Posterior cingulate gyrus (tissue), 11 donors: ENCODE measurements around the gene PDCD1.
"Not testable (repeated sequence)": the region's sequence is repeated elsewhere in the genome, so short reads cannot be mapped to it uniquely, and the experiment has no call there.

Source experiments
- DNase-seq, 10 donors: peaks; one replicate each; pipeline versions ENCODE4 v3.0.0 to v3.0.0-alpha.2; 2020 to 2021; ENCODE audit warnings: mixed read lengths in 3 of 10
- intact Hi-C: fragments of 100-400 bp; cut with DNase I; formaldehyde crosslinking; loops from one replicate; pipeline ENCODE4 v1.15.1; 2023

The PDCD1 gene

DNA sequence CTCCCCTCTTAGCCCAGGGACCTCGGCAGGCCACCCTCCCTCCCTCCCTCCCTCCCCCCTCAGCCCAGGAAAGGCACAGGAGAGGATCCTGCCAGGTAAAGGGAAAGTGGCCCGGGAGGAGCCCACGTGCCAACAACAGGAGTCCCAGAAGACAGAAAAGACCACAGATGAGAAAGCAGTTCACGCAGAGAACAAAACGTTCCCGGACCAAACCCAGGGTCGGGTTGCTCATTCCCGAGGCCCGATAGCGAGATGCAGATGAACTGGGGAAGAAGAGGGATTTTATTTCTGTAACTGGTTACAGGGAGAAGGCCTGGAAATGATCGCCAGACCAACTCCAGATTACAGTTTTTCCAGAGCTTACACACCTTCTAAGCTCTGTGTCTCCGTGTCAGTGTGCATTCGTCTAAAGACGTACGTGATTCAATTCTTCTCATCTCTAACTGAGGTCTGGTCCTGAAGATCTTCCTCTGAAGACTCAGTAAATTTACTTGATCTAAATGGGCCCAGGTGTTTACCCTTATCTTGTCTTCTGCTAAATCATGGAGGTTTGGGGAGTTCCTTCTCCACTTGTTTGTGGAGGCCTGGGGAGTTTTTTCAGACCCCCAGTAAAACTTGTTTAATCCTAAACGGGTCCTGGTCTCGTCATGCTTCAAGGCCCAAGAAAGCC lies 50.5 kb downstream of the PDCD1 start:
- DNase-seq = peak in 1 of 10 donors; percentile 62
- intact Hi-C loops = no loop called here

GRCh38 chr2:241806217-241806616 lies 52.5 kb downstream of the PDCD1 start:
- intact Hi-C loops, DNase-seq: not testable (repeated sequence)

DNA sequence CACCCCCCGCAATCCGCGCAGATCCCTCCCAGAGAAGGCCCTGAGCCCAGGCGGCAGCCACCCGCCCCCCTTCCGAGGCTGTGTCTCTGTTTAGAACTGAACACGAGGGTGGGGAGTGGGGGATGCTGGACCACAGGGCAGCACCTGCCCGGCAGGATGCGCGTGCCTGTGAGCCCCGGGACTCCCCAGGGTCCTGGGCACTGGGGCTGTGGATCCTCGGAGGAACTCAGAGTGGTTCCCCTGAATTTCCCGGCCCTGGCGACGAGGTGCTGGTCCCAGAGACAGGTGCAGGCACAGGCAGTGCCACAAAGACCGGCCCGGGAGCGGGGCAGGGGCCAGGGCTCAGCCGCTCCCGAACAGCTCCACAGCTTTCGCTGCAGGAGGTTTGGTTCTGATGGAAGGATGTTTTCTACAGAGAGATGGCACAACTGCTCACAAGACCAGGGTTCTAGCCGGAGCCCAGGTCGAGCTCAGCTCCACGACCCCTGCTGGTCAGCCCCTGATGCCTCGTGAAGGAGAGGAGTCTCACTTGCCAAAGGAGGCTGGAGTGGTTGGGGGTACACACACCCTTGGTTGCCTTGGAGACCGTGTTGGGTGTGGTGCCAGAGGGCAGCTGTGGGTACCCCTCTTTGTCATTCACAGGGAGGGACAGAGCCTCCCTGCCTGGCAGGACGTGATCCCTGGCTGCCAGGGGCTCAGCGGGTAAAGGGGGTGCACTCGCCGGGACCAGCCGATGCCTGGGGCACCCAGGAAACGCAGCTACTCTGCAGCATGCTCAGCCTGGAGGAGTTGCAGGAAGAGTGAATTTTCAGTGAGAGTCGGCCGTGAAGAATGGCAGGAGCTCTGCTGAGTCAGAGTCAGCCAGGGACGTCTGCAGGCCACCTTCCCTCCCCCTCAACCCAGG lies 54.1 kb downstream of the PDCD1 start:
- intact Hi-C loops = no loop called here
- DNase-seq = peak in 7 of 10 donors; percentile 11 to 84 (median 30)

- intact Hi-C loops = no loop called here
- DNase-seq = peak; percentile 20 to 95 (median 74)
Measured at GRCh38 chr2:241803387-241804325, 55.0 kb downstream of the PDCD1 start.

DNA sequence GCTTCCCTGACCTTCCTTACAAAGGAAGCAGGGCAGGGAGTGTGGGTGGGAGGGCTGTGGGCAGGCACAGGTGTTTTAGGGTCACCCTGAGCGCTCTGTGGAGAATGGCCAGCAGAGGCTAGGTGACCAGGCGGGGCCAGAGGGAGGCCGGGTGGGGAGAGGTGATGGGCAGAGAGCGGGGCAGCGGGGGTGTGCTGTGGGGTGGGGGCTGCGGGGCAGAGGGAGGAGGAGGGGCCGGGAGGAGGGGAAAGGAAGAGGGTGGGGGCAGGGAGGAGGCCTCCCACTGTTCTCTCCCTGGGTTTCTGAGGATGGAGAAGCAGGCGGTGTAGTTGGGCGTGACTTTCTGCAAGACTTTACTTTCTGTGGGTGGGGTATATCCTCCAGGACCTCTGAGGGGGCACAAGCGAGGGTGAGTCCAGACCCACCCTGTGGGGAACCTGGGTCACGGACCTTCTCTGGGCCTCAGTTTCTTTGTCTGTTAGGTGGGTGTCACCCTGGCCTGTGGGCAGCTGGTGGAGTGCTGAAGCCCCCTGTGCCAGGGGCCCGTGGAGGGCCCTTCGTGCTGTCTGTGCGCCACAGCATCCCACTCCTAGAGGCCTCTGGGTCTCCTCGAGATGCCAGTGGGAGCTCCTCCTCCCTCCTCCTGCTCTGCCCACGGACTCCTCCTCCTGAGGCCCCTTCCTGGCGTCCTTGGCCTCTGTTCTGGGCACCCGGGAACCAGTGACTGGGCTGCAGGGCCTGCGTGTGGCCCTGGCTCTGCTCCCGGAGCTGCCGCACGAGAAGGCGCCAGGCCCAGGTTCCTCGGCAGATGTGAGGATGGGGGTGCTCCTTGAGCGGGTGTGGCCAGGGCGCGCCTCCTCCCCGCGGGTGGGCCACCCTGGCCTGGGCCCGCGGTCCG lies 56.0 kb downstream of the PDCD1 start:
- intact Hi-C loops = no loop called here
- DNase-seq = peak in 4 of 10 donors; percentile 26 to 75 (median 73)

GRCh38 chr2:241801611-241802420 lies 56.9 kb downstream of the PDCD1 start:
- DNase-seq = peak in 4 of 10 donors; percentile 20 to 81 (median 64)
- intact Hi-C loops = no loop called here

DNA sequence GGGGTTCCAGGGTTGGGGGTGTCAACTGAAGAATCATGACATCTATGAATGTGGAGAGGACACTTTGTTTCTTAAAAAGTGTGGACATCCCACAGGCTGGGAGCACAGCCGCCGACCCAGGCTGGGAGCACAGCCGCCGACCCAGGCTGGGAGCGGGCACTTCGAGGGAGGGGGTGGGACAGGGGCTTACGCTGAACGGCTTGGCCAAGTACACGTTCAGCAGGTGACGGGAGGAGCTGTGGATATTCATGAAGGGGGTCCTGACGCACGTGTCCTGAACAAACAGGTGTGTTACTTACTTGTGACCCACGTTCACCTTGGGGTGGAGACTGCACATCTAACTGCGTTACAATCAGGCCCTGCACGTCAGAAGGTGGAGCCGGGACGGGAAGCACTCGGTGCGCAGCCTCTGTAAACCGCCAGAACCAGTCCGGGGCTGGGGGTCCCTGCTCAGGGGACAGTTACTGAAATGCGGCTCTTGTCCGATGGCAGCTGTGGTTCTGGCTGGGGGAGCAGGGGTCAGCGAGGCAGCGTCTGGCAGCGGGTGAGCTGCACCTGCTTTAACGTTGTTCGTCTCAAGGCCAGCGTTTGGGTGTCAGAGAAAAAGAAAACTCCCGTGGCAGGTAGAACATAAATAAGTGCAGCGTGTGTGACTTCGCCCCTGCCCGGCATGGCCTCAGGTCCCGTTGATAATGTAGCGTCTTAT lies 58.3 kb downstream of the PDCD1 start:
- intact Hi-C loops = not testable (repeated sequence)
- peak in 4 of 10 donors; percentile 11 to 78 (median 57) for DNase-seq
